Astrocyte (in vitro differentiated cells and primary cell): Measurements from ENCODE around the gene CDK15.

Source experiments
- CTCF ChIP-seq: IDR thresholded peaks from 2 replicates; pipeline ENCODE4 v1.5.1; 2011; ENCODE audit warnings: low read depth, mild to moderate bottlenecking, inconsistent platforms, low read length, moderate library complexity; ENCODE audit not compliant: insufficient read depth
- EZH2 ChIP-seq: IDR thresholded peaks from 2 replicates; pipeline ENCODE4 v1.6.1; 2012; ENCODE audit warnings: mild to moderate bottlenecking, low read length, inconsistent platforms; ENCODE audit not compliant: insufficient read depth

- TF ChIP-seq CTCF (no peak), EZH2 (no peak)
Observed at GRCh38 chr2:201932511-201932910, 126.2 kb downstream of the CDK15 start.
